GM21447 (cell line): ENCODE results near the gene CBLC.

ENCODE experiments used
- ATAC-seq: cut with Tn5 transposase; IDR thresholded peaks from one replicate; pipeline ENCODE4 v1.9.1; 2021; ENCODE audit not compliant: unreplicated experiment

Gene CBLC

DNA sequence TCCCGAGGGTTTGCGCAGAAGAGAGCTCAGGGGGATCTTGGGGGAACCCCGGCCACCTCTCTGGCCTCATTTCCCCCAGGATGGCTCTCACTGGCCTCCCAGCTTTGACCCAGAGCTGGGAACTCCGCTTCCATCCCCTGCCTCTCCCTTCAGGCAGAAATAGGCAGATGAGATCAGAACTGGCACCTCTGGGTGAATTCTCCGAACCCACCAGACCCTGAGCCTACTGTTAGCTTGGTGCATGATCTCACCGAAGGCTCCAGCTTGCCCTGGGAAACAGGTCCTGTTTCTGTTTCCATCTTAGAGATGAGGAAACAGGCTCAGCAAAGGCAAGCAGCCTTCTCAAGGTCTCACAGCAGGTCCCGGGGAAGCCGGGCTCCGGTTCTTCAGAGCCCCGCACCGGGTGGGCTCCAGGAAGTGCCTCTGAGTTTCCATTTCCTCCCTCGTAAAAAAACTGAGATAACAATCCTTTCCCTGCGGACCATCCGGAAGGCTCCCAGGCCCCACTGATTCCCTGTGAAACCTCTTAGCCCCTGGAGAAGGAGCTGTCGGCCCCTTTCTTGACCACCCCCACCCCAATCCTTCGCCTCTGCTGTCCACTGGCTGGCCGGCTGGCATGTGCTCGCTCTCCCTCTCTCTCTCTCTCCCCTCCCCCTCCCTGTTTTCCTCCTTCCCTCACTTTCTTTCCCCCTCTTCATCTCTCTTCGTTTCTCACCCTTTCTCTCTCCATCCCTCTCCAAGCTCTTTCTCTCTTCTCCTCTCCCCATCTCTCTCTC lies 70.5 kb downstream of the CBLC start:
- ATAC-seq = no peak

DNA sequence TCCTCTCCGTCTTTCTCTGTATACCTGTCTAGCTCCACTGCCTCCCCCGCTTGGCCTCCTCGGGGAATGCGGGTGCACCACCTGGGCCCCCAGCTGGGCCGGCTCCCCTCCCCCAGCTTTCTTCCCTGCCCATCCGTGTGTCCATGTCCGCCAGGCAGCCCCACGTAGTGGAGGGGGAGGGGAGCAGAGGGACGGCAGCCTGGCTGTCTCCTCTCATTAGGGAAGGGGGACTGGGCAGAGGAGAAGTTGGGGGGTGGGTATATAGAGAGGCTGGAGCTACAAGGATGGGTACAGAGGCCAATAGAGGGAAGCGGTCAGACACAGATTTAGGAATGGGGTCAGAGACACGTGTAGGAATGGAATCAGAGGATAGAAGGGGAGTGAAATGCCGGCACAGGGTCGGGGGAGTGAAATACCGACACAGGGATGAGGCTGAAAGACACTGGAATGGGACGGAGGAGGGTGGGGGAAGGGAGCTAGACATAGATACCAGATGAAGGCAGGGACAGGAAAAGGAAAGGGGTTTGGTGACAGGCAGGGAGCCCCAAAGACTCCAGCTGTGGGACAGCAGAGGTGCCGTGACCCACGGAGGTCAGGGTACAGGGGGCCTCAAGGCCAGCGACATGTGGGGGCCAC lies 71.2 kb downstream of the CBLC start:
- no peak for ATAC-seq
